HUDEP-2 (cell line): Measurements from ENCODE around the gene GALNT2.
A peak's percentile ranks its signal among the peaks of the same experiment; 100 is the strongest.

Source experiments
- DNase-seq, 76 experiments: peaks; one replicate each; lab custom pipeline; 2025; ENCODE audit not compliant: unreplicated experiment in 76 of 76; lab: John Stamatoyannopoulos, UW

Gene GALNT2

DNA sequence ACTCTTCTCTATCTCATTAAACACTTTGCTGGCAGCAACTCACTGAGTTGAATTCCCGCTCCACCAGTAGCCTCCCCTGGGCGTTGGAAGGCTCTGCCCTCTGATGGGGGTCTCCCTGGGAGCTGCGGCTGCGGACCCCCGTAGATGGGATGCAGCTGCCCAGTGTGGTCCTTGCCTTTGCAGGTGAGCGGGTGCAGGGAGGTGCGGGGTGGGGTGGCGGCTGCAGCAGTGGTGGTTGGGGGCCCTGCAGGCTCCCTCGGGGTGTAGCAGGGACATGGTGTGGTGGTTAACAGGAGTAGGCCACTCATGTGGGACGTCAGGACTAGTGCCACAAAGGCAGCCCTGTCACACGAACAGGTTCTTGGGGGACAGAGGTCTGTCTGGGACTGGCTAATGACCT, 42.0 kb downstream of the GALNT2 start:
- no peak for DNase-seq

DNA sequence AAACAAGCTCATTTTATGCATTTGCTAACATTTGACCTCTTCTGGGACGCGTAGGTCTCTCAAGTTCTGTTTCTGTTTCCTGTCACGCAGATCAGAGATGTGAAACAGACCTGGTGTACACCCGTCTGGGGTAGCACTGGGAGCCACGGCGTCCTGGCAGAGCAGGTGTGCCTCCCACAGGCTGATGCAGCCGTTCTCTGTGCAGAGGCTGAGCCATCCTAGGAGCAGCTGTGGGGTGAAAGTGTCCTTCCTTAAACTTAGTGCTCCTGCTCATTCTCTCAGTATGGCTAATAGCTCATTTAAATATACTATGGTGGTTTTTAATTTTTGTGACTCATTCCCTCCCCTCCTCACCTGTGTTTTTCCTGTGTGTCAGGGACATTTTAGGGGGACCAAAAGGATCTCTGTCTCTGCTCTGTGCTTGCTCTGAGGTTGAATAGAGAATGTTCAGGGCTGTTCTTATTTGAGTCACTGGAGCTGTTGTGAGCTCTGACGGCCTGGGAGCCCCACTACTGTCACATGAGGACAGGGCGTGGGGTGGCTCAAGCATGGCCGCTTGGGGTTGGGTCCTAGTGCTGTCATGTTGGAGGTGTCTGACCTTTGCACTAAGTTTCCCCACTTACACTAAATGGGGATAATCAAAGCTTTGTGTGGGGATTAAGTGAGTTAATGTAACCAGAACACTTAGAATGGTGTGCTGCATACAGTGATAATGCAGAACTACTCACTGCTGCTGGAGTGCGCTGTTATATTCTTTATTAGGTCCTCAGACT, 43.0 kb downstream of the GALNT2 start:
- DNase-seq = peak in 15 of 76 experiments; percentile 10 to 28 (median 16)

GRCh38 chr1:230110971-230111370, 43.9 kb downstream of the GALNT2 start:
- no peak for DNase-seq

DNA sequence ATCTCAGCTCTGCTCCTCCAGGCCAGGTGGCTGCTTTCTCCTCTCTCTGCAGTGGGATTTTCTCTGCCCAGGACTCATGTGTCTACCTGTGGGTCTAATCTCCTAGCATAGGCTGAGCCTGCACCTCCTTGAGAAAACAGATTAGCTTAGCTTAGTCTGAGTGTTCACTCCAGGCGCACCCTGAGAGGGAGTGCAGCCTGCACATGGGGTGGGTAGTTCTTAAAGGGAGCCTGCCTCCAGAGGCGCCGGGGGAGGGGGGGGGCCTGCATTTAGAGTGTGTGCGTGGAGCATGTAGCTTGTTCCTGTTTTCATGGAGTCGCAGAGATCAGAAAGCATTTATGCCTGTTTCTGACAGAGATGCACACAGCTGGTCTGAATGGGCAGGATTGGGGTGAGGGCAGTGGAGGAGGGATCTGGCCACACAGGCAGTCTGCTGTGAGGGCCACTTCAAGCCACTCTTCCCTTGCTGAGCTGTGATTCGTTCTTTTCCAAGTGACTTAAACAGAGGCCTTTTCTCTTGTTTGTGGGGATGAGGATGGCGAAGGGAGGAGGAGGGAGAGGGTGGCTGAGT, 45.2 kb downstream of the GALNT2 start:
- peak in 8 of 76 experiments; percentile 10 to 28 (median 14) for DNase-seq

DNA sequence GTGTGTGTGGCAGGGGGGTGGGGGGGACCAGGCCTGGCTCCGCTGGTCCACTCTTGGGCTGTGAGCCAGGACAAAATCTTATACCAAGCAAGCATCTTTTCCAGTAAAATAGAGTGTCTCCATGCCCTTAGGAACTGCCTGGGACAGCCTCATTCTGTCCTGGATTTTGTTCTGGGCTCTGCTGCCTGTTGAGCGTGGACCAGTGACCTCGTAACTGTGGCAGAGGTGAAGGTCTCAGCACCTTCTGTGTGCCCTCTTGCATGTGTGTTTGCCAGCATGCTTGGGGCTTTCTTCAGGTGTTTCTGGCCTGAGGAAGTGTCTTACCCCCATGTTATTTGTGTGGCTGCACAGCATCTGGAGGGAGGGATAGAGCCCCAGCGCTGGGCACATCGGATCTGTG, 45.7 kb downstream of the GALNT2 start:
- DNase-seq = no peak

- DNase-seq = no peak
Observed at GRCh38 chr1:230113235-230113592, 46.2 kb downstream of the GALNT2 start.

- DNase-seq = no peak
Observed at GRCh38 chr1:230113593-230114236, 46.7 kb downstream of the GALNT2 start.

DNA sequence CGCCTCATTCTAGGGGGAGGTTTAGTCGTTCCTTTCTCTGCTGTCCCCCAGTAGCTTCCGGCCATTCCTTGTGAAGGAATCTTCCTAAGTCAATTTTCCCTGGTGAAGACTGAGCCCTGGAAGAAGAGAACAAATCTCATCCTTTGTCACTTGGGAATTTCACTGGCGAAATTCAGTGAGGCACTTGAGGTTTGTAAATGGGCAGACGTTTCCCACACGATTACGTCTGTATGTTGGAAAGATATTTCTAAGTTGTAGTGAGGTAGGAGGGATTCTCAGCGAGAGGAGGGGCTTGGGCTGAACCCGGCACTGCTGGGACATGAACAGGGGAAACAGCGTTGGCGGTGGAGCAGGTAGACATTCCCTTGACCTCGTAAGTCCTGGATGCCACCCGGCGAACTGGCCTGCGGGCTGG, 47.2 kb downstream of the GALNT2 start:
- DNase-seq = no peak

GRCh38 chr1:230117694-230118093, 50.7 kb downstream of the GALNT2 start:
- no peak for DNase-seq

- DNase-seq = no peak
Observed at GRCh38 chr1:230119340-230119739, 52.3 kb downstream of the GALNT2 start.

DNA sequence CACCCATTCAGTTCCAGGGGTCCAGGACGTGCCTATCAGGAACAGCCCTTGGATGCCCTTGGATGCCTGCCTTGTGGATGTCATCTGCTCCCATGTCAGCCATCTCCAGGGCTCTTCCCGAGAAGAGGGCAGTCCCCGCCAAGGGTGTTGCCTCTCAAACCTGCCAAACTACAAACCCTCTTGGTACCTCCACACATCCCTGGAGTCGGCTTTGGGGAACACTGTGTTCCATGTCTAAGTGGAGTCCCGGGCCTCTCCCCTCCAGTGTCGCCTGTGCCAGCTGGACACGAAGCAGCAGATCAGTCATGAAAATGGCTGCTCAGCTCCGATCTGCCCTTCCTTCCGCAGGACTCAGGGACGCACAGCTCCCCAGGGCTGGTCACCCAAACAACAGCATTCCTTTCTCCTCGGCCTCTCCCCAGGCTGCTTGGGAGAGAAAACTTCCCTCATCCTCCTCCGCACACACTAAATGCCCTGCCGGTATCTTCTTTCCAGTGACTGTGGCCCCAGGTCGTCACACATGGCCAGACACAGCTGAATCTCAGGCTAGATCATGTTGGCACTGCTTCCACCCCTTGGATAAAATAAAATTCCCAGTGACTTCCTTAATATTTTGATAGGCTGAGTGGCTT, 53.4 kb downstream of the GALNT2 start:
- DNase-seq = no peak

GRCh38 chr1:230120921-230121381, 53.9 kb downstream of the GALNT2 start:
- DNase-seq = peak in 3 of 76 experiments; percentile 3 to 13 (median 12)

DNA sequence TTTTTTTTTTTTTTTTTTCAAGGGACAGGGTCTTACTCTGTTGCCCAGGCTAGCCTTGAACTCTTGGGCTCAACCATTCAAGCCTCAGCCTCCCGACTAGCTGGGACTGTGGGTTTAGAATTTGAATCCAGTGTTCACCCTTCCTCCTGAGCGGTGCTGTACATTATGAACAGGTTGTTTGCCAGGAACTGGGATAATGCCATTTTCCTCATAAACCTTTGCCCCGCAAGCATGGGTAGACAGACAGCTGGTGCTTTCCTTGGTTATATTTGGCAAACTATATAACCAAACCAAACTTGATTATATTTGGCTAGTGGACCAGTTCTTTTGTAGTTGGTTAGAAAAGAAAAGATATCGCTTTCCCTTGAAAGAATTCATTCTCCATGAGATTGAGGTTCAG, 54.9 kb downstream of the GALNT2 start:
- no peak for DNase-seq

GRCh38 chr1:230122366-230123279, 55.6 kb downstream of the GALNT2 start:
- DNase-seq = no peak

GRCh38 chr1:230123280-230124185, 56.5 kb downstream of the GALNT2 start:
- no peak for DNase-seq

DNA sequence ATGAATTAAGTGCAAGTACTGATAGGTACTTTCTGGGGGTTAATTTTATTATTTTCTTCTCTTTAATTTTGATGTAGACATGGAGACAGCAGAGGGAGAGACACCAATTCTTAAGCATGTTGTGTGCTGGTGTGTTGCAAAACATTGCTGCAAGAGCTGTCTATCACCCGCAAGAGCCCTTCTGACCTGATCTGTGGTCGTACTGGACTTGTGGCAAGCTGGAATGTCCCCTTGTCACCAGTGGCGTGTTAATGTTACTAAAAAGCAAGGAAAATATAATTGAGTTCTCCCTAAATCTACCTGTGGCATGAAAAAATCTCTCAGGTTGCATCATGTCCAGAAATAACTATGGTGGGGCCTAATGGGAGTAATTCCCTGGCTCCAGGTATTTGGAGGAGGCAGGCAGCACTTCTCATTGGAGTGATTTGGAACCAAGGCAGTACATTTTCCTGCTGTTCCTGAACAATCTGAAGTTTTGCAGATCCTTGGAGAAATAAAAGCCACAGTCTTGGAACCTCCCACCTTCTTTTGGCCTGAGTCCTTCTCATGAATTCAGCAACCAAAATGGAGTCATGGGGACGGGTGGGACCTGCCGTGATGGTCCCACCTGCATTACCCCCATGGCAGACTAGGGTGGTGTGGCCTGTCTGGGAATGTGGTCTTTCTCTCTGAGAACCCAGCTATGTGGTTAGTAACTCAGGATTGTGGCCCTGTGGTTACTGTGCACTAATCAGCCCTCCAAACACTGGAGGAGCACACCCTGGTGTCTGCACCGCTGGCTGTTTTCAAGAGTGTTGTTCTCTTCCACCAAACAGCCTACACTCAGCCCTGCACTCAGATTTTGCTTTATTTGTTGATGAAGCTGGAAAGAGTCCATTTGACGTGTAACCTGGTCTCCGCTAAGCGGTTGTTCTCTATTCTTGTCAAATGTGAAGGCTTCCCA, 57.4 kb downstream of the GALNT2 start:
- DNase-seq = peak in 5 of 76 experiments; percentile 10 to 41 (median 18)

GRCh38 chr1:230125141-230125540, 58.1 kb downstream of the GALNT2 start:
- DNase-seq = no peak
